Endodermal cell (in vitro differentiated cells): ENCODE measurements around the gene CLN5. TPM values are rescaled to one million over a fixed set of nuclear protein-coding genes. Genes with fewer than 3 reads are reported as not detected.

Experiments
- DNase-seq: peaks from one replicate; pipeline ENCODE4 v3.0.0-alpha.2; 2017
- H3K27ac ChIP-seq: 2 replicates; pipeline ENCODE4 v1.5.1; 2013; ENCODE audit warnings: mild to moderate bottlenecking, low read depth, low read length, moderate library complexity
- H3K27me3 ChIP-seq: 2 replicates; pipeline ENCODE4 v1.6.1; 2013; ENCODE audit warnings: mild to moderate bottlenecking, low read length, moderate library complexity; ENCODE audit not compliant: insufficient read depth, control insufficient read depth, poor library complexity, severe bottlenecking
- H3K36me3 ChIP-seq: 2 replicates; pipeline ENCODE4 v1.7.0; 2013; ENCODE audit warnings: mild to moderate bottlenecking, low read length, moderate library complexity; ENCODE audit not compliant: control insufficient read depth, insufficient read depth
- H3K4me1 ChIP-seq: one replicate; pipeline ENCODE4 v1.7.0; 2013; ENCODE audit warnings: low read length; ENCODE audit not compliant: control insufficient read depth, insufficient read depth
- H3K4me3 ChIP-seq: 2 replicates; pipeline ENCODE4 v1.5.1; 2013; ENCODE audit warnings: mild to moderate bottlenecking, low read length, moderate library complexity
- H3K9ac ChIP-seq: 2 replicates; pipeline ENCODE4 v1.6.1; 2013; ENCODE audit warnings: mild to moderate bottlenecking, low read length, moderate library complexity; ENCODE audit not compliant: poor library complexity, severe bottlenecking; ENCODE audit errors: extremely low read depth
- H3K9me3 ChIP-seq: 2 replicates; pipeline ENCODE4 v1.6.1; 2013; ENCODE audit warnings: mild to moderate bottlenecking, low read length, moderate library complexity; ENCODE audit not compliant: control insufficient read depth
- H3K27ac Mint-ChIP-seq: 2 replicates; pipeline ENCODE4 v1.8.0; 2020; ENCODE audit warnings: mixed read lengths
- H3K27me3 Mint-ChIP-seq: 2 replicates; pipeline ENCODE4 v1.8.0; 2021; ENCODE audit warnings: mild to moderate bottlenecking, mixed read lengths; ENCODE audit not compliant: insufficient read depth
- H3K36me3 Mint-ChIP-seq: 2 replicates; pipeline ENCODE4 v1.8.0; 2020; ENCODE audit warnings: low read depth, mixed read lengths
- H3K4me1 Mint-ChIP-seq: 2 replicates; pipeline ENCODE4 v1.8.0; 2020; ENCODE audit warnings: mixed read lengths
- H3K4me3 Mint-ChIP-seq: 2 replicates; pipeline ENCODE4 v1.8.0; 2020; ENCODE audit warnings: mild to moderate bottlenecking, moderate library complexity, mixed read lengths
- H3K9me3 Mint-ChIP-seq: 2 replicates; pipeline ENCODE4 v1.8.0; 2020; ENCODE audit warnings: mild to moderate bottlenecking, mixed read lengths
- WGBS, 2 experiments: methylation state at CpG; one replicate each; pipeline versions ENCODE4 v1.1.5 to v1.1.7; 2013; ENCODE audit warnings: missing lambda C conversion rate in 2 of 2, mixed read lengths in 1 of 2; ENCODE audit not compliant: insufficient coverage in 1 of 2, insufficient read length in 1 of 2; 5-methylcytosine and 5-hydroxymethylcytosine counted together
- long read RNA-seq, 4 experiments: library from polyadenylated mRNA in 2 of 4; library from RNA in 1 of 4; library from capped mRNA in 1 of 4; stranded (forward) in 3 of 4; unstranded in 1 of 4; transcript quantifications; one replicate each; pipeline ENCODE4 v2.0.0, GENCODE V29; 2020 to 2021; ENCODE audit warnings: inconsistent platforms in 1 of 4
- polyA plus RNA-seq, 2 experiments: library from polyadenylated mRNA; stranded (reverse); fragments of 50-300 nt; gene quantifications; one replicate each; pipeline ENCODE4 v1.2.3, GENCODE V29; 2013
- total RNA-seq, 2 donors: library from RNA; stranded (reverse); fragmentation: NEBNext Ultra II Directional in 1 of 2; extraction: Animal tissue kit (Norgen Biotek cat#: 25700) in 1 of 2; gene quantifications; 2 replicates in 1 of 2; 3 replicates in 1 of 2; pipeline ENCODE4 v1.2.1, GENCODE V29; 2021
- TF ChIP-seq, protein P1 (sequence below): fragments of 200-600 bp; sonication (generic); conservative IDR thresholded peaks from 2 replicates; pipeline ENCODE4 v1.5.0; 2021; ENCODE audit warnings: antibody characterized with exemption, mild to moderate bottlenecking

CLN5 gene
- total RNA-seq = 10 to 100 TPM; 13.6 to 13.9 TPM
- 12.8 TPM for polyA plus RNA-seq (2013, experiment 1 of 2)
- 12.2 TPM for polyA plus RNA-seq (2013, experiment 2 of 2)
- long read RNA-seq, experiment 1, full-length matches to known transcripts = 3 of 4 reads
- long read RNA-seq, experiment 1, partial matches to known transcripts = 1 of 4 reads
- long read RNA-seq, experiment 1, other reads (novel, unspliced or antisense) = 0 of 4 reads
- long read RNA-seq, experiment 2, full-length matches to known transcripts = 32 of 36 reads
- long read RNA-seq, experiment 2, partial matches to known transcripts = 2 of 36 reads
- long read RNA-seq, experiment 2, other reads (novel, unspliced or antisense) = 2 of 36 reads
- long read RNA-seq, experiment 3, full-length matches to known transcripts = 60 of 69 reads
- long read RNA-seq, experiment 3, partial matches to known transcripts = 3 of 69 reads
- long read RNA-seq, experiment 3, other reads (novel, unspliced or antisense) = 6 of 69 reads
- long read RNA-seq, experiment 4, full-length matches to known transcripts = 16 of 18 reads
- long read RNA-seq, experiment 4, partial matches to known transcripts = 1 of 18 reads
- long read RNA-seq, experiment 4, other reads (novel, unspliced or antisense) = 1 of 18 reads

DNA sequence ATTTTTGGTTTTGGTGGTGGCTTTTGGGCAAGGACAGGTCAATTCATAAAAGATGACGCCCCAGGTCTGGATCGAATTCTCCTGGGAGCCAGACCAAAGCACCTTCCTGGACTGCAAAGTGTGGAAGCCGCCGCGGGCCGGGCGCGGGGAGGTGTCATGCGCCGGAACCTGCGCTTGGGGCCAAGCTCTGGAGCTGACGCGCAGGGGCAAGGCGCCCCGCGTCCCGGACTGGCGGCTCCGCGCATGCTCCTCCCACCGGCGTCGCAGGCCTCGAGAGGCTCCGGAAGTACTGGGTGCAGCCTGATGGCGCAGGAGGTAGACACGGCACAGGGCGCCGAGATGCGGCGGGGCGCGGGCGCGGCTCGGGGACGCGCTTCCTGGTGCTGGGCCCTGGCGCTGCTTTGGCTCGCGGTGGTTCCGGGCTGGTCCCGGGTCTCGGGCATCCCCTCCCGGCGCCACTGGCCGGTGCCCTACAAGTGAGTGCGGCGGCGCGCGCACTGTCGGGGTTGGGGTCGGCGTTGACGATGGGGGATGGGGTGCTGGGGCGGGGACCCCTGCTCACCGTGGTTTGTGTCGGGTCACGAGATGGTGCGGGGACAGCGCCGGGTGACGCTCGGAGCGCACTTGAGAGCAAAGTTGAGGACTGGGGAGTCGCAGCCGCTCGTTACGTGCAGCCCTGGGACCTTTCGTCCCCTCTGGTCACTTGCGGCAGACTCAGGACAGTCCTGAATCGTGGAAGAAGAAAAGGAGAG is at the start of gene CLN5:
Gene CLN5, plus strand, starts transcription at position 286 of the 752 bp plus-strand sequence. Its CDS starts 18 bp downstream, at position 304.
- Histone ChIP-seq H3K9me3 (no peaks in the 10 kb centered on the region), H3K36me3 (peaks cover 9% of the 10 kb centered on the region), H3K4me3 (peak within 1 kb of the TSS; percentile 95), H3K27me3 (peaks cover 6% of the 10 kb centered on the region), H3K9ac (peak within 1 kb of the TSS; percentile 85), H3K4me1 (no peaks in the 10 kb centered on the region), H3K27ac (no peak within 1 kb of the TSS)
- 0% methylated on average over 9 to 73 of the region's 73 CpGs for WGBS, 2 experiments
- H3K27ac Mint-ChIP-seq = peak within 1 kb of the TSS; percentile 98
- H3K4me3 Mint-ChIP-seq = peak within 1 kb of the TSS; percentile 87
- DNase-seq = peak; percentile 97
- H3K4me1 Mint-ChIP-seq = peaks cover 17% of the 10 kb centered on the region
- H3K9me3 Mint-ChIP-seq = no peaks in the 10 kb centered on the region
- H3K36me3 Mint-ChIP-seq = peaks cover 10% of the 10 kb centered on the region
- peaks cover 9% of the 10 kb centered on the region for H3K27me3 Mint-ChIP-seq
- TF ChIP-seq, protein P1, sequence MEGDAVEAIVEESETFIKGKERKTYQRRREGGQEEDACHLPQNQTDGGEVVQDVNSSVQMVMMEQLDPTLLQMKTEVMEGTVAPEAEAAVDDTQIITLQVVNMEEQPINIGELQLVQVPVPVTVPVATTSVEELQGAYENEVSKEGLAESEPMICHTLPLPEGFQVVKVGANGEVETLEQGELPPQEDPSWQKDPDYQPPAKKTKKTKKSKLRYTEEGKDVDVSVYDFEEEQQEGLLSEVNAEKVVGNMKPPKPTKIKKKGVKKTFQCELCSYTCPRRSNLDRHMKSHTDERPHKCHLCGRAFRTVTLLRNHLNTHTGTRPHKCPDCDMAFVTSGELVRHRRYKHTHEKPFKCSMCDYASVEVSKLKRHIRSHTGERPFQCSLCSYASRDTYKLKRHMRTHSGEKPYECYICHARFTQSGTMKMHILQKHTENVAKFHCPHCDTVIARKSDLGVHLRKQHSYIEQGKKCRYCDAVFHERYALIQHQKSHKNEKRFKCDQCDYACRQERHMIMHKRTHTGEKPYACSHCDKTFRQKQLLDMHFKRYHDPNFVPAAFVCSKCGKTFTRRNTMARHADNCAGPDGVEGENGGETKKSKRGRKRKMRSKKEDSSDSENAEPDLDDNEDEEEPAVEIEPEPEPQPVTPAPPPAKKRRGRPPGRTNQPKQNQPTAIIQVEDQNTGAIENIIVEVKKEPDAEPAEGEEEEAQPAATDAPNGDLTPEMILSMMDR = no peak

DNA sequence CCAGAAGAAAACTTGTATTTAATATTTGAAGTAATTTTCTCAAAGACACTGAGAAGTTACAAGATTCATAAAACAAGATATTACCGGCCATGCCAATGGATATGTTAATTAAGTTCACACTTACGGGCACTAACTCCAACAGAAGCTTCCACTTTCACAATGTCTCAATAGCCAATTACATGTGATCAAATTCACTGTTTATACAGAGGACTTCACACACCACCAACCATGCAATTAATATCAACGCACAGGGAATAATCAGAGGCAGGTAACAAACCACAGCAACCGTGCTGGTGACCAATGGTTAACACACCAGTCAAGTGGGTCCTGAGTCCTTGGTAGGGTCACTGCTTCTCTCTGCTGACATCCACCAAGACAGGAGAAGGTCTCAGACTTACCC is 49.5 kb upstream of the CLN5 start:
- TF ChIP-seq, protein P1 = no peak
- no peaks in the 10 kb centered on the region for H3K4me1 ChIP-seq
- DNase-seq = no peak
- H3K4me3 Mint-ChIP-seq = no peak overlapping the region
- H3K36me3 ChIP-seq = no peaks in the 10 kb centered on the region
- no peak overlapping the region for H3K4me3 ChIP-seq
- H3K9ac ChIP-seq = no peak overlapping the region
- H3K27me3 ChIP-seq = no peaks in the 10 kb centered on the region
- WGBS, 2 experiments = 88 to 100% methylated on average over 1 to 4 of the region's 4 CpGs
- no peaks in the 10 kb centered on the region for H3K27me3 Mint-ChIP-seq
- H3K4me1 Mint-ChIP-seq = no peaks in the 10 kb centered on the region
- no peaks in the 10 kb centered on the region for H3K9me3 Mint-ChIP-seq
- H3K36me3 Mint-ChIP-seq = no peaks in the 10 kb centered on the region
- peaks cover 8% of the 10 kb centered on the region for H3K9me3 ChIP-seq
- H3K27ac Mint-ChIP-seq = no peak overlapping the region
- H3K27ac ChIP-seq = no peak overlapping the region

DNA sequence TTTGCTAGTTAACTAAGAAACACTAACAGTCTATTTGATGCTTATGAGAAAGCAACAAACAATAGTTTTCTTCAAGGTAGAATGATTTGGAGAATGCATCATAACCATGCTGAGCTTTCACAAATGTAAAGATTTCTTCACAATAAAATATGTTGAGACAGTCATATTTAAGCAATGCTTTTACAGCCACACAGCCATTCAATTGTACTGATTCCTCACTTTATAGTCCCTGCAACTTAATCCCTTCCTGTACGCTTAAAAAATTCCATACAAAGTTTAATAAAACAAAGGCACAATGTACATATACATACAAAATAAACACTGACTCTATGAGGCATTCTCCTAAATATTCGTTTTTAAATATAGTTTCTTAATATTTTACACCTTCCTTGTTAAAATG is 48.2 kb upstream of the CLN5 start:
- no peak for DNase-seq
- WGBS, 2 experiments = 89 to 91% methylated on average over 1 to 2 of the region's 2 CpGs
- peaks cover 8% of the 10 kb centered on the region for H3K9me3 ChIP-seq
- no peaks in the 10 kb centered on the region for H3K9me3 Mint-ChIP-seq
- no peaks in the 10 kb centered on the region for H3K4me1 Mint-ChIP-seq
- H3K36me3 ChIP-seq = no peaks in the 10 kb centered on the region
- no peak overlapping the region for H3K4me3 ChIP-seq
- no peak overlapping the region for H3K27ac ChIP-seq
- H3K27ac Mint-ChIP-seq = no peak overlapping the region
- H3K9ac ChIP-seq = no peak overlapping the region
- H3K4me1 ChIP-seq = no peaks in the 10 kb centered on the region
- TF ChIP-seq, protein P1 = no peak
- H3K36me3 Mint-ChIP-seq = no peaks in the 10 kb centered on the region
- H3K27me3 ChIP-seq = no peaks in the 10 kb centered on the region
- no peak overlapping the region for H3K4me3 Mint-ChIP-seq
- H3K27me3 Mint-ChIP-seq = no peaks in the 10 kb centered on the region
